A549 (cell line): ENCODE data around the gene ANKRD11.

Experiments
- BHLHE40 ChIP-seq: IDR thresholded peaks from 2 replicates; pipeline ENCODE4 v1.6.1; 2012; ENCODE audit warnings: low read depth, low read length, inconsistent platforms
- CTCF ChIP-seq: fragments of >200 bp; sonication (Bioruptor Twin); formaldehyde crosslinking; IDR thresholded peaks from 3 replicates; pipeline ENCODE4 v1.5.1; 2016
- ELK1 ChIP-seq: fragments of 150-350 bp; IDR thresholded peaks from 2 replicates; pipeline ENCODE4 v1.6.1; 2014; ENCODE audit warnings: low read depth, mild to moderate bottlenecking, low read length
- HDAC2 ChIP-seq: fragments of 200-600 bp; sonication (generic); IDR thresholded peaks from 2 replicates; pipeline ENCODE4 v1.6.1; 2016
- KDM1A ChIP-seq: fragments of 200-600 bp; sonication (generic); IDR thresholded peaks from 2 replicates; pipeline ENCODE4 v1.6.1; 2016; ENCODE audit warnings: low read depth, mild to moderate bottlenecking
- MYC ChIP-seq: IDR thresholded peaks from 2 replicates; pipeline ENCODE4 v1.6.1; 2012; ENCODE audit warnings: mild to moderate bottlenecking, inconsistent platforms, low read length, improper control_type of control experiment, borderline replicate concordance
- PHF8 ChIP-seq: fragments of 200-600 bp; sonication (generic); IDR thresholded peaks from 2 replicates; pipeline ENCODE4 v1.6.1; 2016; ENCODE audit warnings: low read depth, mild to moderate bottlenecking, antibody characterized with exemption, moderate library complexity, borderline replicate concordance
- POLR2A ChIP-seq: IDR thresholded peaks from 2 replicates; pipeline ENCODE4 v1.6.1; 2012; ENCODE audit warnings: mild to moderate bottlenecking, low read length
- RAD21 ChIP-seq, 2 experiments: fragments of >200 bp in 1 of 2; sonication (Bioruptor Twin) in 1 of 2; formaldehyde crosslinking in 1 of 2; IDR thresholded peaks in 1 of 2; conservative IDR thresholded peaks in 1 of 2; 2 replicates in 1 of 2; 3 replicates in 1 of 2; pipeline ENCODE4 v1.6.1; 2012 to 2018; ENCODE audit warnings: inconsistent platforms in 1 of 2
- RFX5 ChIP-seq: fragments of 450-650 bp; IDR thresholded peaks from 2 replicates; pipeline ENCODE4 v1.7.1; 2014; ENCODE audit warnings: antibody characterized with exemption, mild to moderate bottlenecking, moderate library complexity
- TF ChIP-seq, protein P1 (sequence below): IDR thresholded peaks from 2 replicates; pipeline ENCODE4 v1.6.1; 2012

DNA sequence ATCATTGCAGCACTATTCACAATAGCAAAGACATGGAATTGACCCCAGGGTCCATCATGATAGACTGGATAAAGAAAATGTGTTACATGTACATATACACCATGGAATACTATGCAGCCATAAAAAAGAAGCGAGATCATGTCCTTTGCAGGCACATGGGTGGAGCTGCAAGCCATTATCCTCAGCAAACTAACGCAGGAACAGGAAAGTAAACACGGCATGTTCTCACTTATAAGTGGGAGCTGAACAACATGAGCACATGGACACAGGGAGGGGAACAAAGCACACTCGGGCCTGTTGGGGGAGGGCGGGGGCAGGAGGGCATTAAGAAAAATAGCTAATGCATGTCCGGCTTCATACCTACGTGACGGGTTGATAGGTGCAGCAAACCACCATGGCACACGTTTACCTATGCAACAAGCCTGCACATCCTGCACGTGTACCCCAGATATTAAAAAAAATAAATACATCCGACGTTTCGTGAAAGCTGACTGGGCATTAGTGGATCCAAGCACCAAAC lies 243.9 kb downstream of the ANKRD11 start:
- no peak for TF ChIP-seq BHLHE40
- TF ChIP-seq CTCF, result no peak
- no peak for TF ChIP-seq MYC
- TF ChIP-seq ELK1, result no peak
- TF ChIP-seq RFX5, result no peak
- TF ChIP-seq POLR2A, result no peak
- TF ChIP-seq RAD21 (conservative IDR thresholded peaks at IDR 0.05 in 1 of 2, IDR thresholded peaks at IDR 0.05 in 1 of 2), result no peak
- TF ChIP-seq PHF8, result no peak
- TF ChIP-seq, protein P1, sequence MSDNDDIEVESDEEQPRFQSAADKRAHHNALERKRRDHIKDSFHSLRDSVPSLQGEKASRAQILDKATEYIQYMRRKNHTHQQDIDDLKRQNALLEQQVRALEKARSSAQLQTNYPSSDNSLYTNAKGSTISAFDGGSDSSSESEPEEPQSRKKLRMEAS, result 0 out of 2 replicates have a peak, but pooled peaks have one; percentile 2
- no peak for TF ChIP-seq HDAC2
- TF ChIP-seq KDM1A, result peak; percentile 54; the same call in 1 of the 2 replicates
